Right lobe of liver (tissue), 4 donors: ENCODE measurements around the gene FKBP8.

Experiments used
- CTCF ChIP-seq, 4 donors: fragments of 200-600 bp in 3 of 4; fragments of 450-650 bp in 1 of 4; IDR thresholded peaks; one replicate each; pipeline versions ENCODE4 v1.5.1 to v1.8.0; 2016 to 2022; ENCODE audit warnings: antibody characterized with exemption in 4 of 4, mild to moderate bottlenecking in 2 of 4
- POLR2A ChIP-seq: fragments of 450-650 bp; IDR thresholded peaks from one replicate; pipeline ENCODE4 v1.6.1; 2017; ENCODE audit warnings: antibody characterized with exemption, mild to moderate bottlenecking
- donor health status: DM: no; HTN: no; CAD: no.
- donor health status: DM: no; HTN: no; CAD: no.
- donor health status: DM: no; HTN: yes; CAD: no.

GRCh38 chr19:18541992-18542940 is 1.1 kb downstream of the FKBP8 start:
- TF ChIP-seq CTCF (IDR thresholded peaks at IDR 0.05) = no peak
- TF ChIP-seq POLR2A = no peak
